ENCODE data around the gene ASH1L.

ASH1L gene

DNA sequence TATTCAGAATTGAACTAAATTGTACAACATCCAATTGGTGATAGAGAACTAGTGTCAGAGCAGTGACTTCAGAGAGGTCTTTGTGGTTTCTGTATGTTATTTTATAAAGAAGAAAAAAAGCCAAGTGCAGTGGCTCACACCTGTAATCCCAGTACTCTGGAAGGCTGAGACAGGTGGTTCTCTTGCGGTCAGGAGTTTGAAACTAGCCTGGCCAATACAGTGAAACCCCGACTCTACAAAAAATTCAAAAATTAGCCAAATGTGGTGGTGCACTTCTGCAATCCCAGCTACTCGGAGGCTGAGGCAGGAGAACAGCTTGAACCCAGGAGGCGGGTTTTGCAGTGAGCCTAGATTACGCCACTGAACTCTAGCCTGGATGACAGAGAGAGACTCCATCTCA, 90.7 kb downstream of the ASH1L start:
- no peak for DNase-seq (ENCODE audit: low read depth)
- no peak overlapping the region for H3K4me3 ChIP-seq (ENCODE audit: low read depth, low read length)
- TF ChIP-seq, protein P1, sequence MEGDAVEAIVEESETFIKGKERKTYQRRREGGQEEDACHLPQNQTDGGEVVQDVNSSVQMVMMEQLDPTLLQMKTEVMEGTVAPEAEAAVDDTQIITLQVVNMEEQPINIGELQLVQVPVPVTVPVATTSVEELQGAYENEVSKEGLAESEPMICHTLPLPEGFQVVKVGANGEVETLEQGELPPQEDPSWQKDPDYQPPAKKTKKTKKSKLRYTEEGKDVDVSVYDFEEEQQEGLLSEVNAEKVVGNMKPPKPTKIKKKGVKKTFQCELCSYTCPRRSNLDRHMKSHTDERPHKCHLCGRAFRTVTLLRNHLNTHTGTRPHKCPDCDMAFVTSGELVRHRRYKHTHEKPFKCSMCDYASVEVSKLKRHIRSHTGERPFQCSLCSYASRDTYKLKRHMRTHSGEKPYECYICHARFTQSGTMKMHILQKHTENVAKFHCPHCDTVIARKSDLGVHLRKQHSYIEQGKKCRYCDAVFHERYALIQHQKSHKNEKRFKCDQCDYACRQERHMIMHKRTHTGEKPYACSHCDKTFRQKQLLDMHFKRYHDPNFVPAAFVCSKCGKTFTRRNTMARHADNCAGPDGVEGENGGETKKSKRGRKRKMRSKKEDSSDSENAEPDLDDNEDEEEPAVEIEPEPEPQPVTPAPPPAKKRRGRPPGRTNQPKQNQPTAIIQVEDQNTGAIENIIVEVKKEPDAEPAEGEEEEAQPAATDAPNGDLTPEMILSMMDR (IDR thresholded peaks at IDR 0.05; ENCODE audit: insufficient read depth, low read depth, low read length, missing control alignments) = no peak

GRCh38 chr1:155471026-155471425, 91.6 kb downstream of the ASH1L start:
- no peak for DNase-seq (ENCODE audit: low read depth)
- TF ChIP-seq, protein P1 (IDR thresholded peaks at IDR 0.05; ENCODE audit: insufficient read depth, low read depth, low read length, missing control alignments) = no peak

DNA sequence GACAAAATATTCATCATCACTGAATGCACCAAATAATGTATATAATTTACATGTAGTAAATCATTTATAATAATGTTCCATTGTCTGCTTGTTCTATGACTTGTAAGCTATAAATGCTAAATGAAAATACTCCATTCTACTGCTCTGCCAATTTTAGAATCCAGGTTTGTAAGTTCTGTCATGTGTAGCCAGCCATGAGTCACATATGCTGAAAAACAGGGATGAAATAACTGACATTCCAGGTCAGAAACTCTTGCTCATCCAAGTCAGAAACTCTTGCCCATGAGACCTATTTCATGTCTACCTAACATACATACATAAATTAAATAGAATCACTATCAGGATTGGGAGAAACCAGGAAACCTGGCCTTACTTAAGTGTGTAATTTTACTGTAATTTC, 95.6 kb downstream of the ASH1L start:
- no peak for DNase-seq (ENCODE audit: low read depth)
- TF ChIP-seq, protein P1 (IDR thresholded peaks at IDR 0.05; ENCODE audit: insufficient read depth, low read depth, low read length, missing control alignments) = no peak
- H3K4me3 ChIP-seq (ENCODE audit: low read depth, low read length) = no peak overlapping the region

More at GRCh38 chr1:155471026-155471425, 91.6 kb downstream of the ASH1L start:
- no peak overlapping the region for H3K4me3 ChIP-seq (ENCODE audit: low read depth, low read length)

GRCh38 chr1:155466617-155466972, 96.0 kb downstream of the ASH1L start:
- DNase-seq (ENCODE audit: low read depth) = peak; percentile 19
- no peak overlapping the region; the same call in 1 of the 2 replicates for H3K4me3 ChIP-seq (ENCODE audit: low read depth, low read length)
- TF ChIP-seq, protein P1 (IDR thresholded peaks at IDR 0.05; ENCODE audit: insufficient read depth, low read depth, low read length, missing control alignments) = no peak

GRCh38 chr1:155463865-155464650, 98.5 kb downstream of the ASH1L start:
- peak; percentile 23 for DNase-seq (ENCODE audit: low read depth)
- H3K4me3 ChIP-seq (ENCODE audit: low read depth, low read length) = no peak overlapping the region
- TF ChIP-seq, protein P1 (IDR thresholded peaks at IDR 0.05; ENCODE audit: insufficient read depth, low read depth, low read length, missing control alignments) = no peak

GRCh38 chr1:155458111-155458510, 104.5 kb downstream of the ASH1L start:
- no peak overlapping the region for H3K4me3 ChIP-seq (ENCODE audit: low read depth, low read length)
- TF ChIP-seq, protein P1 (IDR thresholded peaks at IDR 0.05; ENCODE audit: insufficient read depth, low read depth, low read length, missing control alignments) = no peak
- DNase-seq (ENCODE audit: low read depth) = no peak

DNA sequence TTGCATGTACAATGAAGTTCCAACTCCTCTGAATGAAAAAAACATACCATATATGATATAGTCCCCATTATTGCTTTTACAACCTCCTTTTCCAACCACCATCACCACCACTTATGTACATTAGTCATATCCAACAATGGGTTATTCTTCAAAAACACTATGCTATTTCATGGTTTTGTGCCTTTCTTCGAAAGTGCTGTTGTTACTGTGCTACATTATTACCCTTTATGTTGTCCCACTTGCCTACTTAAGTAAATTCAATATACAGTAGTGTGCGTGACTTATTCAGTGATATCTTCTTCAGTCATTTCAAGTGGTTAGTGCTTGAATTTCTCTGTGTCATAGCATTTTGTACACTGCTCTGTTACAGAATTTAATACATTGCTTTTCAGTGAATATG, 105.3 kb downstream of the ASH1L start:
- H3K4me3 ChIP-seq (ENCODE audit: low read depth, low read length) = no peak overlapping the region
- TF ChIP-seq, protein P1 (IDR thresholded peaks at IDR 0.05; ENCODE audit: insufficient read depth, low read depth, low read length, missing control alignments) = no peak
- DNase-seq (ENCODE audit: low read depth) = no peak
